Spinal cord (tissue), 10 donors: Measurements from ENCODE around the gene DNTTIP2. TPM values are rescaled to one million over a fixed set of nuclear protein-coding genes. Genes with fewer than 3 reads are reported as not detected.
A peak's percentile ranks its signal among the peaks of the same experiment; 100 is the strongest.

ENCODE experiments used
- DNase-seq, 6 donors: peaks; one replicate each; pipeline versions ENCODE4 v3.0.0 to v3.0.0-alpha.2; 2013 to 2015; ENCODE audit warnings: low spot score in 6 of 6, low read depth in 4 of 6
- H3K27ac ChIP-seq: one replicate; pipeline ENCODE4 v1.5.1; 2013; ENCODE audit warnings: low read depth, low read length, control low read depth
- H3K27me3 ChIP-seq: one replicate; pipeline ENCODE4 v1.6.1; 2013; ENCODE audit warnings: low read length; ENCODE audit not compliant: control insufficient read depth, insufficient read depth
- H3K36me3 ChIP-seq: one replicate; pipeline ENCODE4 v1.6.1; 2013; ENCODE audit warnings: low read length; ENCODE audit not compliant: control insufficient read depth, insufficient read depth
- H3K4me1 ChIP-seq: one replicate; pipeline ENCODE4 v1.6.1; 2013; ENCODE audit warnings: low read length; ENCODE audit not compliant: control insufficient read depth, insufficient read depth
- H3K4me3 ChIP-seq: one replicate; pipeline ENCODE4 v1.5.1; 2013; ENCODE audit warnings: low read depth, low read length, control low read depth
- H3K9me3 ChIP-seq: one replicate; pipeline ENCODE4 v1.6.1; 2013; ENCODE audit warnings: low read length; ENCODE audit not compliant: control insufficient read depth, insufficient read depth
- WGBS: methylation state at CpG from one replicate; pipeline ENCODE4 v1.1.5; 2013; ENCODE audit warnings: missing lambda C conversion rate; ENCODE audit not compliant: insufficient coverage; 5-methylcytosine and 5-hydroxymethylcytosine counted together
- polyA plus RNA-seq, 2 donors: library from polyadenylated mRNA; unstranded; fragments of 120-200 nt; gene quantifications; one replicate each; pipeline ENCODE4 v1.2.1, GENCODE V29; 2013; ENCODE audit not compliant: insufficient read length in 2 of 2
- total RNA-seq, 2 donors: library from RNA; depleted of rRNA in 1 of 2; stranded (reverse); fragments of 120-200 nt in 1 of 2; fragments of >200 nt in 1 of 2; gene quantifications; one replicate each; pipeline versions ENCODE4 v1.2.3 to v1.2.4, GENCODE V29; 2013 to 2014
- donor health status: healthy.

Gene DNTTIP2
- total and polyA plus RNA-seq, 4 donors = 40.6 to 48.1 (median 41.8) TPM

DNA sequence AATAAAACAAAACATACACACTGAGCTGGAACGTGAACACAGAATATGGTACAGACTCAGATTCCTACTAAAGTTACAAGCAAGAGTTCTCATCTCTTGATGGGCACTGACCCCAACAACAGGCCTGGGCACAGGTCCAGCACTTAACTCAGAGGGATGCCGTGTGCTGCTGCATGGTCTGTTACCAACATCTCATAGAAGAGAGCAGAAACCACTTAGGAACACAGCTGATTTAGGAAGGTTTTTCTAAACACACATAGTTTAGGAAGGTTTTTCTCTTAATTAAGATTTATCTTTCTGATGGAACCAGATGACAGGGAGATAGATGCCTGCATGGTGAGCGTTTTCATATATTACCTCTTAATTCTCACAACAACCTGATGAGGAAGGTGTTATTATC is 28.7 kb upstream of the DNTTIP2 start:
- Histone ChIP-seq H3K27ac (no peak overlapping the region), H3K27me3 (no peaks in the 10 kb centered on the region), H3K9me3 (no peaks in the 10 kb centered on the region), H3K36me3 (no peaks in the 10 kb centered on the region), H3K4me1 (peaks cover 7% of the 10 kb centered on the region), H3K4me3 (no peak overlapping the region)
- DNase-seq = peak in 3 of 6 donors; percentile 15 to 62 (median 51)
- no CpG with 5 or more reads among the region's 3 CpGs for WGBS

DNA sequence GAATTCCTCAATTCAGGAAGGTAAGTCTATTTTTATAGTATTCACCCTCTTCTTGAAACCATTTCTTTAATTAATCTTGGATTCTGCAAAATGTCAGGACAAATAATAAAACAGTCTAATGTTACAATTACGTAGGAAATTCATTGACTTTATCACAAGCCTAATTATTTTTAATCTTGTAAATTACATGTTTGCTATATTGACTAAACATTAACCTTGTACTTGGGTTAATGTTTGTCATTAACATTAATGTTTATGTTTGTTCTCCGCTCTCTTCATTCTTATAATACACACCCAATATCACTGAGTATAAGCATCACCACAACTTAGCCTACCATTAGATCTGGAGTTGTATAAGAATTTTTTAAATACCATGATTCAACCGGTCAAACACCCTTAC is 27.5 kb upstream of the DNTTIP2 start:
- no peak overlapping the region for H3K4me3 ChIP-seq
- H3K4me1 ChIP-seq = peaks cover 7% of the 10 kb centered on the region
- no peaks in the 10 kb centered on the region for H3K36me3 ChIP-seq
- no peaks in the 10 kb centered on the region for H3K9me3 ChIP-seq
- WGBS = no CpG with 5 or more reads among the region's 3 CpGs
- DNase-seq = no peak
- H3K27ac ChIP-seq = no peak overlapping the region
- no peaks in the 10 kb centered on the region for H3K27me3 ChIP-seq

DNA sequence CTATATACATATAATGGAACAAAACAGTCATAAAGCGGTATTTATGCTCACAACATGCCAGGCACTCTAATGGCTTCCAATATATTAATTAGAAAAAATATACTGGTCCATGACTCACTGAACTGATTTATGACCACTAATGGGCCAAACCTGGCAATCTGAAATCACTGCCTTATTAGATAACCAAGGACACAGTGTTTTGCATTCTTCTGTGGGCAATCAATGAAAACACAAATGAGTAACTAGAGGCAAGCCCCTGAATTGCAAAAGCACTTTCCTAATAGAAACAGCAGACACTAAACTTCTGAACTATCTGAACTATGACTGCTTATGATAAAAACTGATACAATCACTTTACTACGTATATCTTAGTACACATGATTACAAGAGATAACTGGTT is 26.7 kb upstream of the DNTTIP2 start:
- Histone ChIP-seq H3K27ac (no peak overlapping the region), H3K36me3 (no peaks in the 10 kb centered on the region), H3K4me1 (peaks cover 7% of the 10 kb centered on the region), H3K4me3 (no peak overlapping the region), H3K27me3 (no peaks in the 10 kb centered on the region), H3K9me3 (no peaks in the 10 kb centered on the region)
- no peak for DNase-seq
- WGBS = no CpG with 5 or more reads among the region's 2 CpGs

DNA sequence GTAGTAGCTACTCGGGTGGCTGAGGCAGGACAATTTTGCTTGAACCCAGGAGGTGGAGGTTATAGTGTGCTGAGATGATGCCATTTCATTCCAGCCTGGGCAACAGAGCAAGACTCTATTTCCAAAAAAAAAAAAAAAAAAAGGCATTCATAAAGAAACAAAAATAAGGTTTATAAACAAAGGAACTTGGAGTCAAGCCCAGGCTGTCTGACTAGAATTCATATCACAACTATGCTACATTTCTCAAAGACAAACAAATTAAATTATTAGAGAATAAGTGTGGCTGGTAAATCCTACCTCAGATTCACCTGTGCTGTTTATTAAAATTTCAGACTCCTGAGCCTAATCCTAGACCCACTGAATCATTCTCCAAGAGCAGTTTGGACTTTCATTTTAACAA is 26.0 kb upstream of the DNTTIP2 start:
- Histone ChIP-seq H3K4me3 (no peak overlapping the region), H3K9me3 (no peaks in the 10 kb centered on the region), H3K4me1 (peaks cover 7% of the 10 kb centered on the region), H3K27me3 (no peaks in the 10 kb centered on the region), H3K36me3 (no peaks in the 10 kb centered on the region), H3K27ac (no peak overlapping the region)
- no peak for DNase-seq
- WGBS = no CpG with 5 or more reads among the region's 1 CpG

DNA sequence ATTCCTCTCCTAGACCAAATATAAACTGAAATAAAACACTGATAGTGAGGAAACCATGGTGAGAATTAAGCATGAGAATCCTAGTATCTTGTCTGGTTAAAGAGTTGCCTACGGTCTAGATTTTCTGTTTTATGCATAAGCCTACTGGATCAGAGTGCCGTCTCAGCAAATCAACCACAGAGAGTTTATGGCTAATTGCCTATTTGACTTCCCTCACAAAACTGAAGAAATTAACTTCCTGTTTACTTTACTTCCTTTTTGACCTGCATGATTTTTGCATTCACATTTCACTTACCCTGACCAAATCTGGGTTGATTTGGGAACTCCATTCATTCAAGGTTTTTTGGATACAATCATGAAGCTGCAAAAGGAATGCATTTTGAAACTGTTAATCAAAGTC is 25.2 kb upstream of the DNTTIP2 start:
- WGBS = 77% methylated on average over 2 of the region's 2 CpGs
- H3K36me3 ChIP-seq = no peaks in the 10 kb centered on the region
- no peak overlapping the region for H3K27ac ChIP-seq
- no peaks in the 10 kb centered on the region for H3K27me3 ChIP-seq
- H3K4me3 ChIP-seq = no peak overlapping the region
- no peaks in the 10 kb centered on the region for H3K9me3 ChIP-seq
- DNase-seq = no peak
- peaks cover 7% of the 10 kb centered on the region for H3K4me1 ChIP-seq

DNA sequence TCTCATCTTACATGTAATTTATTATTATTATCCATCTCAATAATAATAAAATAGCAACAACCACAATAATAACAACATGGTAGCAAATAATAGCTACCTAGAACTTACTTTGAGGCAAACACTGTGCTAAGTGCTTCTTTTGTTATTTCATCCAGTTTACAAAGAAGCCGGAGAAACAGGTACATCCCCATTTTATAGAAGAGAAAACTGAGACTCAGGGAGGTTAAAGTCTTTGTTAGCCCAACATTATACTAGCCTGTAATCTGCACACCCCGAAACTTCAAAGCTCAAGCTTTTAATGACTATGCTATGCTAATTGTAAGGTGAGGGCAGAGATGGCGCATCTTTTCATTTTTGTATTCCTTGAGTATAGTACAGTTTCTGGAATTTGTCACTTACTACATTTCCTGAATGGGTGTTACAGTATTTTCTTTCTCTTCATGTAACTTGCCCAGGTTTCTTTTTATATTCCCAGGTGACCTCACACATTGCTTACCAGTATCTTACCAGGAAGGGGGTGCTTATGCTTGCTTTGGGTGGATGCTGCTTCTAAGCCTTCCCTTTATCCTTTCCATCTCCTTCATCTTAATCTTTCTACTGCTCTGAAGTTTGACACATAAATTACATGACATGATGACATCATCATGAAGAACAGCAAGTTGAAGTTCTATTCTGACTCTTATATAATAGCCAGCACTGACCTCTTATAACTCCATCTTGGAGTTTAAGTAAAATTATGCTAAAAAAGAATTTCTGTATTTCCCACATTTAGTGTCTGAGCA is 21.9 kb upstream of the DNTTIP2 start:
- Histone ChIP-seq H3K36me3 (no peaks in the 10 kb centered on the region), H3K4me3 (no peak overlapping the region), H3K27me3 (no peaks in the 10 kb centered on the region), H3K4me1 (no peaks in the 10 kb centered on the region), H3K9me3 (no peaks in the 10 kb centered on the region), H3K27ac (no peak overlapping the region)
- WGBS = no CpG with 5 or more reads among the region's 3 CpGs
- no peak for DNase-seq

DNA sequence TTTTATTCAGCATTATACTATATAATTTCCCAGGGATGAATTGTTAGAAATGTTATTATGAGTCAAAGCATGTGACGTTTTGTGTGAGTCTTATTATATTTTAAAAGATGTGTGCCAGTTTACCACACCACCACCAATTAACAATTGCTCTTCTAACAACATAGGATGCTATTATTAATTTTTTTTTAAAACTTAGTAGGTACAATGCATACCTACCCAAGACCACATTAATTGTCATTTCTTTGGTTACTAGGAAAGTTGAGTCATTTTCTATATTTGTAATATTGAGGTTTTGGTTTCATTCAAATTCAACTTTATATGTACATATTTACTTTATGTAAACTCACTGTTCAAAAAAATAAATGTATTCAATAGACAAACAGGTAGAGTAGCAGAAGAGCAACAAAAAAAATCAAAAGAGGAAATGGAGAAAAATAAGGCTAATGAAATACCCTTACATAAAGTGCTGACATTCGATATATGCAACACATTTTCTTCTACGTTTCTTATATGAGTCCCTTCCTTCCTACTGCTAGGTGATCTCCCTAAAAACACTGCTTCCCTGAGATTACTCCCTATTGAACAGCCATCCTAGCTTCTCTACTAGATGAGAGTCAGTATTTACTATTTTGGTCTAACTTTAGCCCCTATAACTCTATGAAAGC is 20.7 kb upstream of the DNTTIP2 start:
- no peak for DNase-seq
- 88% methylated on average over 2 of the region's 3 CpGs for WGBS
- Histone ChIP-seq H3K27me3 (no peaks in the 10 kb centered on the region), H3K4me1 (no peaks in the 10 kb centered on the region), H3K27ac (no peak overlapping the region), H3K9me3 (no peaks in the 10 kb centered on the region), H3K4me3 (no peak overlapping the region), H3K36me3 (no peaks in the 10 kb centered on the region)

DNA sequence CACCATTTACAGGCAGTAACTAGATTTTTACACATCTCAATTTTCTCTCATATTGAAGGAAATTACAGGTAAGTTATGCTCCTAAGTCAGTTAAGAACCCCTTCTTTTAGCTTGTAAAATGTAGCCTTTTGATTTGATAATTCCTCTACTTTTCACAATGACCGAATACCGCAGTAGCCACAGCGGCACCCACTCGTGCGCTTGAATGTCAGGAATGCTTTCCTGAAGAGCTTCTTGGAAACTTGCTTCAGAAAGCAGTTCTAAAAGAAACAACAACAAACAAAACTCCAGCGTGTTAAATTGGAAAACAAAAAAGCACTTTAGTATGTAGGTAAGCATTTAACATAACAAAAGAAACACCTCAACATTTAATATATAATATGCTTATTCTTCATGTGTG is 9.9 kb upstream of the DNTTIP2 start:
- Histone ChIP-seq H3K27me3 (no peaks in the 10 kb centered on the region), H3K4me1 (no peaks in the 10 kb centered on the region), H3K9me3 (no peaks in the 10 kb centered on the region), H3K36me3 (peaks cover 4% of the 10 kb centered on the region), H3K4me3 (no peak overlapping the region), H3K27ac (no peak overlapping the region)
- DNase-seq = no peak
- no CpG with 5 or more reads among the region's 6 CpGs for WGBS

DNA sequence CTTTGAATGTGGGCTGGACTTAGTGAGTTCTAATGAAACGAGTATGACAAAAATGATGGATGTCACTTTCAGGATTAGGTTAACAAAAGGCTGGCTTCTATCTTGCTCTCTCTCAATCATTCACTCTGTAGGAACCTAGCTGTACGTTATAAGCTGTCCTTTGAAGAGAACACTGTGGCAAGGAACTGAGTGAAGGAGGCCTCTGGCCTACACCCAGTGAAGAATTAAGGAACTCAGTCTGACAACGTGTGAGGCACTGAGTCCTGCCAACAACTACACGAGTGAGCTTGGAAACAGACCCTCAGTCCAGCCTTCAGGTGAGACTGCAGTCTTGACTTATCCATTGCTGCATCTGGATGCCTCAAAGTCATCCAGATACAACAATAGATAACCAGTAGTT is 3.3 kb upstream of the DNTTIP2 start:
- 100% methylated on average over 2 of the region's 4 CpGs for WGBS

DNA sequence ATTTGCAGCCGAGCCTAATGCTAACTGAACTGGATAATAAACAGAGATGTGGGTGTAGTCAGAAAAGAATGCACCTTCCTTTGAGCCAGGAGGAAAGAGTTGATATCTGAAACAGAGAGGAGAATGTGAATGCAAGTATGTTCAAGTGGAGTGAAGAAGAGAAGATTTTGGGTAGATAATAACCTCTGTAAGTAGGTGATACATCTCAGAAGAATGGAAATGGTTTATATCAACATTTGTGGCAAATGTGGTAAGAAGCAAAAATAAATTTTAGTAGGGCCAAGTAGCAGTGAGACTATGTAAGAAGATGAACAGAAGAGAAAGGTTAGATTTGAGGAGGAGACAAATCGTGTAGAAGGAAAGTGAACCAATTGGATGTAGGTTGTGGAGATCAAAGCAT is 1.7 kb upstream of the DNTTIP2 start:
- WGBS = 100% methylated on average over 1 of the region's 2 CpGs
- Histone ChIP-seq H3K27me3 (no peaks in the 10 kb centered on the region), H3K36me3 (peaks cover 3% of the 10 kb centered on the region), H3K4me3 (no peak overlapping the region), H3K27ac (no peak overlapping the region), H3K9me3 (no peaks in the 10 kb centered on the region), H3K4me1 (peaks cover 11% of the 10 kb centered on the region)
- DNase-seq = no peak

More for the DNA sequence above, 3.3 kb upstream of the DNTTIP2 start:
- peaks cover 11% of the 10 kb centered on the region for H3K4me1 ChIP-seq
- H3K4me3 ChIP-seq = no peak overlapping the region
- H3K36me3 ChIP-seq = no peaks in the 10 kb centered on the region
- no peak overlapping the region for H3K27ac ChIP-seq
- no peaks in the 10 kb centered on the region for H3K9me3 ChIP-seq
- DNase-seq = no peak
- H3K27me3 ChIP-seq = no peaks in the 10 kb centered on the region
